ENCODE data around the gene SLC5A1. TPM values are rescaled to one million over a fixed set of nuclear protein-coding genes. Genes with fewer than 3 reads are reported as not detected.

Gene SLC5A1
- total and polyA plus RNA-seq, 2 of the 13 experiments (the other 11 are each of a cell fraction or from before 2014, with no cell fraction given): not detected

DNA sequence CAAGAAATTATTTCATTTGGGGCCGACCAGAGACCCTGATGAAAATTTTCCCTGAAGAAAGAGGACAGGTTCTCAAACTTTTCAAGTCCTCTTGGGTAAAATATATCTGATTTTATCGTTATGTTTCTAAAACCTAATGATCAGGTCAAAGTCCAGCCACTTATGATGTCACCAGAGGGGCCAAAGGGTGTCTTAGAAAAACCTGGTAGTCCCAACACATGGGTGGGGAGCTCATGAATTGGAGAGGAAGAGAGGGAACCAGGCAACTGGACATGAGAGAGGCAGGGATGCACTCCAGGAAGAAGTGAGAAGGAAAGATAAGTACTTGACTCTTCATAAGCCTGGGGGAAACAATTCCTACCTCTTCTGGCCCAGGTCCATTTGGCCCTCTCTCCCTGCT is 9.2 kb downstream of the SLC5A1 start:
- no peak overlapping the region for H3K9ac ChIP-seq (ENCODE audit: insufficient read depth, low read depth, low read length)
- no peak overlapping the region for H3K4me2 ChIP-seq (ENCODE audit: low read depth, low read length)
- TF ChIP-seq ZNF331 (CRISPR knock-in tag; IDR thresholded peaks at IDR 0.05): no peak
- TF ChIP-seq KLF15 (CRISPR knock-in tag; IDR thresholded peaks at IDR 0.05; ENCODE audit: borderline replicate concordance): no peak
- no peak for TF ChIP-seq PPARG (CRISPR knock-in tag; conservative IDR thresholded peaks at IDR 0.05)
- no peak for TF ChIP-seq ZNF260 (CRISPR knock-in tag; IDR thresholded peaks at IDR 0.05; ENCODE audit: borderline replicate concordance, low read depth)
- no peak for TF ChIP-seq NR2F2 (IDR thresholded peaks at IDR 0.05; ENCODE audit: borderline replicate concordance, low read depth)
- TF ChIP-seq ZSCAN31 (CRISPR knock-in tag; IDR thresholded peaks at IDR 0.05; ENCODE audit: low read depth): no peak
- TF ChIP-seq ZFP90 (CRISPR knock-in tag; IDR thresholded peaks at IDR 0.05; ENCODE audit: borderline replicate concordance): no peak
- TF ChIP-seq EED (CRISPR knock-in tag; IDR thresholded peaks at IDR 0.05): no peak
- TF ChIP-seq, protein P1, sequence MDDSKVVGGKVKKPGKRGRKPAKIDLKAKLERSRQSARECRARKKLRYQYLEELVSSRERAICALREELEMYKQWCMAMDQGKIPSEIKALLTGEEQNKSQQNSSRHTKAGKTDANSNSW (CRISPR knock-in tag; IDR thresholded peaks at IDR 0.05; ENCODE audit: borderline replicate concordance): no peak
- CTCF ChIA-PET (ENCODE audit: low intra/inter-chr PET ratio, low total read pairs): no interaction called here
- no peaks in the 10 kb centered on the region for H4K20me1 ChIP-seq (ENCODE audit: insufficient read depth, low read length)
- no peak overlapping the region for H3K27ac ChIP-seq (ENCODE audit: extremely low read length, insufficient read depth, low read length)
- intact Hi-C loops (cut with micrococcal nuclease; ENCODE audit: unreplicated experiment) (no loop called here), in situ Hi-C loops (cut with HindIII; ENCODE audit: extremely low pct_ligation_motif_present, low pct_unique_long_range_greater_than_20kb) (no loop called here)
- BruUV-seq (replicated peaks): no TSS peak
- FAIRE-seq (no peak), ATAC-seq (no peak), DNase-seq (ENCODE audit: low spot score) (no peak)
- H2AFZ ChIP-seq (ENCODE audit: low read length): no peak overlapping the region
- no peak overlapping the region for H3K4me3 ChIP-seq (replicated peaks in 1 of 3; ENCODE audit: insufficient read depth in 1 of 3, low read depth in 2 of 3, low read length in 3 of 3)
- no peaks in the 10 kb centered on the region for H3K9me3 ChIP-seq (ENCODE audit: low read length)
- 2% methylated on average over 2 of the region's 2 CpGs for WGBS (ENCODE audit: low lambda C conversion rate)
- no peaks in the 10 kb centered on the region; a peak in 1 of 5 replicates for H3K27me3 ChIP-seq (ENCODE audit: control insufficient read depth in 1 of 2, insufficient read depth in 2 of 2, low read length in 2 of 2)
- H3K79me2 ChIP-seq (ENCODE audit: insufficient read depth, low read length): no peaks in the 10 kb centered on the region
- POLR2A ChIA-PET: no interaction called here
- H3K36me3 ChIP-seq (replicated peaks in 1 of 2; ENCODE audit: control insufficient read depth in 1 of 2, insufficient read depth in 2 of 2, low read length in 2 of 2): no peaks in the 10 kb centered on the region
- no peaks in the 10 kb centered on the region for H3K4me1 ChIP-seq (ENCODE audit: insufficient read depth, low read length)

All from HepG2 (cell line).